VCaP (cell line): Measurements from ENCODE around the gene ICAM2.

Source experiments
- H3K27ac ChIP-seq: fragments of 450-650 bp; 2 replicates; pipeline ENCODE4 v1.5.1; 2017
- TF ChIP-seq, protein P1 (sequence below): fragments of 450-650 bp; conservative IDR thresholded peaks from 2 replicates; pipeline ENCODE4 v1.5.1; 2017; ENCODE audit warnings: mild to moderate bottlenecking, moderate library complexity

ICAM2 gene

DNA sequence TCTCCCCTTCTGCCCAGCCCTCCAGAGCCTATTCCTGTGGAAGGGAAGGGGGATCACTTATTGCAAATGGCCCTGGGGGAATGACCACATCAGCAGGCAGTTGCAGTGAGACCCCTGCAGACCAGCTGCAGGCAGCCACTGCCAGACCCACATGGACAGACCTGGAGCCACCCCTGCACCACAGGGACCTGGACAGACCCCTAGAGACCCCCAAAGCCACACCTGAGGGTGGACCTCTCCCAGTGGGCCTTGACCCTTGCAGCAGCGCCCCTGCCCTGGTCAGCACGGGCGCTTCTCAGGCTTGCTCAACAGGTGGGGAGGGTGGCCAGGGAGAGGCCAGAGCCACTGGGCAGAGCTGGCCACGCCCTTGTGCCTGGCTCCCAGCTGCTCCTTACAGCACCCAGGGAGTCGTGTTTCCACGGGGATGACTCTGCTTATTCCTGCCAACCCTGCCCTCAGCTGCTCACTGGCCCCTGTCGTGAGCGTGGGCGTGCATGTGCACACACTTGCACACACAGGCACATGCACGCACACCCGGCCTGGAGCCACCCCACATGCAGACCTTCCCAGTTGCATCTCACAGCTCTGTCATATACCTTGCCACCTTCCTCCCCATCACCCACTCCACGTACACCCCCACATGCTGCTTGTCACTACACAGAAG lies 46.4 kb downstream of the ICAM2 start:
- TF ChIP-seq, protein P1, sequence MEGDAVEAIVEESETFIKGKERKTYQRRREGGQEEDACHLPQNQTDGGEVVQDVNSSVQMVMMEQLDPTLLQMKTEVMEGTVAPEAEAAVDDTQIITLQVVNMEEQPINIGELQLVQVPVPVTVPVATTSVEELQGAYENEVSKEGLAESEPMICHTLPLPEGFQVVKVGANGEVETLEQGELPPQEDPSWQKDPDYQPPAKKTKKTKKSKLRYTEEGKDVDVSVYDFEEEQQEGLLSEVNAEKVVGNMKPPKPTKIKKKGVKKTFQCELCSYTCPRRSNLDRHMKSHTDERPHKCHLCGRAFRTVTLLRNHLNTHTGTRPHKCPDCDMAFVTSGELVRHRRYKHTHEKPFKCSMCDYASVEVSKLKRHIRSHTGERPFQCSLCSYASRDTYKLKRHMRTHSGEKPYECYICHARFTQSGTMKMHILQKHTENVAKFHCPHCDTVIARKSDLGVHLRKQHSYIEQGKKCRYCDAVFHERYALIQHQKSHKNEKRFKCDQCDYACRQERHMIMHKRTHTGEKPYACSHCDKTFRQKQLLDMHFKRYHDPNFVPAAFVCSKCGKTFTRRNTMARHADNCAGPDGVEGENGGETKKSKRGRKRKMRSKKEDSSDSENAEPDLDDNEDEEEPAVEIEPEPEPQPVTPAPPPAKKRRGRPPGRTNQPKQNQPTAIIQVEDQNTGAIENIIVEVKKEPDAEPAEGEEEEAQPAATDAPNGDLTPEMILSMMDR, result no peak

DNA sequence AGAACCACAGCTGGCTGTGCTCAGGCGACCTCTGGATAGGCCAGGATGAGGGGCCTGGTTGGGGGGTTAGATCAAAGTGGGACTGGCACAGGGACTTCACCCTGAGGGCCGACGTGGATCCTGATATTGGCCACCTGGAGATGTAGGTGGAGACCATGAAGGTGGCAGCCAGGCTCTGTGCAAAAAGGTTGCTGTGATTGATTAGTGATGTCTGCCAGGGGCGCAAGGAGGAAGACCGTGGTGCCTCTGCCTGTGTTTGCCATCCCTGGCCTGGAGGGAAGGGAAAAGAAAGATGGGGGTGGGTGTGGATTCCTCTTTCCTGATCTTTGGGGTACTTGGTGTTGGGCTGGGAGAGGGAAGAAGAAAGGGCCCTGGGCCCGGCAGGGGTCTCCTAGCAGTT lies 47.2 kb downstream of the ICAM2 start:
- H3K27ac ChIP-seq, result no peak overlapping the region
- TF ChIP-seq, protein P1, result no peak

More for the DNA sequence above, 46.4 kb downstream of the ICAM2 start:
- no peak overlapping the region for H3K27ac ChIP-seq

DNA sequence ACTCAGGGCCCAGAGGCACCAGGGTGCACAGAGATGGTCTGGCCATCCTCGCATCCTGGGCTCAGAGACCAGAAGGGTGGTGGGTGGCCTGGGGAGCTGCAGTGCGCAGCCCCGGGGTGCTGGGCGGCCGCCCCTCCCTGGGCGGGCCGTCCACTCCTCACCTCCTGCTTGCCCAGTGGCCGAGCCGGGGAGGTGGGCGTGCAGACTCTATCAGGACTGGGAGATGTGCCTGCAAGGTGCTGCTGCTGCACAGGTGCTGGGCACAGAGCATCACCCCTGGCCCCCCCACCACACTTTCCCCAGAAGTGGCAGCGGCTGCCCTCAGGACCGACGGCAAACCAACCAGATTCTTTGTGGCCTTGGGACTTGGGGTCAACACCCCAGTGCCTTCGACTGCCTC lies 47.6 kb downstream of the ICAM2 start, which contains the start of gene SCN4A:
SCN4A (minus strand) TSS at position 123 of the 400 bp plus-strand sequence; CDS start at position 46, 77 bp downstream.
- H3K27ac ChIP-seq, result no peak within 1 kb of the TSS
- TF ChIP-seq, protein P1, result no peak

DNA sequence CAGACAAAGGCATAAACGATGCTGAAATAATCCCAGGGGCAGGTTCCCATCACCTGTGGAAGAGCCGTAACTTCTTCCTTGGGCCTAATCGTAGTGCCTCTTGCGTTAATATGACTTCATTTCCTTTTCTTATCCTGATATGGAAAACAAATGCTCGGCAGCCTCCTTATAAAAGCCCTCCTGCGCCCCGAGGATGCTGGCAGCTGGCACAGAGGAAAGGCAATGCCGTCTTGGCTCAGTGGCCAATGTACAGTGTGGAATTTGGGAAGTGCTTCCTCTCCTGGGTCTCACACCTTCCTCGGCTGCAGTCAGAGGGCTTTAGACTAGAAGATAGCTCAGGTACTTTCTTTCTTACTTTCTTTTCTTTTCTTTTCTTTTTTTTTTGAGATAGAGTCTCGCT lies 51.2 kb downstream of the ICAM2 start:
- no peak overlapping the region for H3K27ac ChIP-seq
- TF ChIP-seq, protein P1, result no peak

DNA sequence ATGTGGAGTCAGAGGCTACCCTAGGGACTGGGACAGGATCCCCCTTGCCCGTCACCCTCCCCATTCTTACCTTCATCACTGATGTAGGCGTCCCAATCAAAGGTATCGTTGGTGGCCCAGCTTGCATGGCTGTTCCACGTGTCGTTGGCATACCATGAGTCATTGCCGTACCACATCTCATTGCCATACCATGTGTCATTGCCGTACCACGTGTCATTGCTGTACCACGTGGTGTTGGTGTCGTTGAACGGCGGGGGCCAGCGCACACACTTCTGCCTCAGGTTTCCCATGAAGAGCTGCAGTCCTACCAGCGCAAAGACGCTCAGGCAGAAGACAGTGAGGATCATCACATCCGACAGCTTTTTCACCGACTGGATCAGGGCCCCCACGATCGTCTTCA lies 52.5 kb downstream of the ICAM2 start:
- TF ChIP-seq, protein P1, result no peak
- no peak overlapping the region for H3K27ac ChIP-seq

DNA sequence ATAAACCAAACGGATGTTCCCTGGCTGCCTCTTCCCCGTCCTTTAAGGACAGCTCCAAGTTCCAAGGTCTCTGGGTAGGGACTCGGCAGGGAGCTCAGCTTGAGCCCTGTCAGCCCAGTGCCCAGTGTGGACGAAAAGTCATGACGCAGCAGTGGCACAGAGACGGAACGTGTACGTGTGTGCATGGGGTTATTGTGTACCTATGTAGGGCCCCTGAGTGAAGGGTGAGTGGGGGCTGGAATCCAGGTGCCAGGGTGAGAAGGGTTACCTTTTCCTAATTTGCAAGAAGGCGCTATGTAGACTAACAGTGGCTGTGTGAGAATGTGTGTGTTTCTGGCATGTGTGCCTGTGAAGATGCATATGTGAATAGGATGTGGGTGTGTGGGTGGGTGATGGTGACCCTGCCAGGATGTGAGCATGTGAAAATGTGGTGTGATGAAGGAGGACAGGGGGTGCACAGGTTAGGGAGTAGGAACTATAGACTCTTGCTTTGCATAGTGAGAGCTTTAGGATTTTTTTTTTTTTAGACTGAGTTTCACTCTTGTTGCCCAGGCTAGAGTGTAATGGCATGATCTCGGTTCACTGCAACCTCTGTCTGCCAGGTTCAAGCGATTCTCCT lies 53.7 kb downstream of the ICAM2 start:
- TF ChIP-seq, protein P1, result no peak
- no peak overlapping the region for H3K27ac ChIP-seq

DNA sequence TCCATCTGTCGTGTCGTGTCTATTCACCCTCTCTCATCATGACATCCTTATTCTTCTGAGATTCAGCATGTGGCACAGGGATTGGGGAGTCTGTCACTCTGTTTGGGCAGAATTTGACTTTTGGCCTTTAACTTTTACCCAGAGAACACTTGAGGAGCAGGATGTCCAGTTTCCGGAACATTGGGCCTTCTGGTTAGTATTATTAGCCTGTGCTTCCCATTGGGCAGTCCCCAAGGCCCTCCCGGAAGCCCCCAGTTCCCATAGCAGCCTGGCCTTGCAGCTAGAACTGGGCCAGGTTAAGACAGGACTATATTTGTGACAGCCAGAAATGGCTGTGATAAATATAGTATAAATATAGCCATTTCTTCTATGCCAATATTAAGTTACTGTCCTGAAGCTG lies 57.3 kb downstream of the ICAM2 start:
- TF ChIP-seq, protein P1, result no peak
- no peak overlapping the region for H3K27ac ChIP-seq
